Activated CD8-positive, alpha-beta memory T cell treated with anti-CD3 and anti-CD28 coated beads for 48 hours (primary cell): ENCODE results near the gene PDC.
"Not testable (repeated sequence)": the region's sequence is repeated elsewhere in the genome, so short reads cannot be mapped to it uniquely, and the experiment has no call there.

Experiments used
- DNase-seq, 3 experiments: peaks; one replicate each; pipeline ENCODE4 v3.0.0-alpha.2; 2020; ENCODE audit warnings: low read depth in 2 of 3, low spot score in 2 of 3

Gene PDC

DNA sequence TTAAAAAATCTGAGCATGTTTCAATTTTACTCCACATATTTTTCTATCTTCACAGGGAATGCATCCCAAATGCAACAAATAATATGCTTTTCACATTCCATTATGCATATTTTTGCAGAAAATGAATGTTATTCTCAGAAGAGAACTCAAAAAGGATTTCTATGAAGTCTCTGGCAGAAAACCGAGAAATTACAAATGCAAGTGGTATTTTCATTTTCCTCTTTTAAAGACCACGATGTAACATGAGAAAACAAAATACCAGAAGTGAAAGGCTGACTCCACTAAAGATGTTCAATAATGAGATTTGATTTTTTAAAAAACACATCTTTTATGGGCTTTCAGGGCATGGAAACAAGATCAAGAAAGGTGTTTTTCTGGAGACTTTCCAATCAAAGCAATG, 5.0 kb upstream of the PDC start:
- DNase-seq = no peak

DNA sequence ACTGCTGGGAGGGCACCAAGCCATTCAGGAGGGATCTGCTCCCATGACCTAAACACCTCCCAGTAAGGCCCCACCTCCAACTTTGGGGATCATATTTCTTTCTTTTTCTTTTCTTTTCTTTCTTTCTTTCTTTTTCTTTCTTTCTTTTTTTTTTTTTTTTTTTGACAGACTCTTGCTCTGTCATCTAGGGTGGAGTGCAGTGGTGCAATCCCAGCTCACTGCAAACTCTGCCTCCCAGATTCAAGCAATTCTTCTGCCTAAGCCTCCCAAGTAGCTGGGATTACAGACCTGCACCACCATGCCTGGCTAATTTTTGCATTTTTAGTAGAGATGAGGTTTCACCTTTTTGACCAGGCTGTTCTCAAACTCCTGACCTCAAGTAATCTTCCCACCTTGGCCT, 4.6 kb upstream of the PDC start:
- DNase-seq = not testable (repeated sequence)

DNA sequence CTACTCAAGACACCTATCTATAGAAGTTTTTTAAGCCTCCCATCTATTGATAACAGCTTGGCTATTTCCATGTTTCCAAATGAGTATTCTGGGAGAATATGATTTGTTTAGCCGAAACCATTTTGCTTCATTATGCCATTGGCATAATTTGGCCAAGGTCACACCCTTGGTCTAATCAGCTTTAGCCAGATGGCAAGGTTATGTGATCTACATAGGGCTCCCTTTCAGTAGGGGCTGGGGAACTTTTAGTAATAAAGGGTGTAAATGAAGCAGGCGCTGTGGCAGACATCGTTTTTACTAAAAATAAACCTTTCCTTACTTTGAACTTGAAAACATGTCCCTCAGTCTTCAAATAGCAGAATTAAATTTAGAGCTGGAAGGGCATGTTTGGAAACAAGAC, 3.0 kb upstream of the PDC start:
- no peak for DNase-seq

DNA sequence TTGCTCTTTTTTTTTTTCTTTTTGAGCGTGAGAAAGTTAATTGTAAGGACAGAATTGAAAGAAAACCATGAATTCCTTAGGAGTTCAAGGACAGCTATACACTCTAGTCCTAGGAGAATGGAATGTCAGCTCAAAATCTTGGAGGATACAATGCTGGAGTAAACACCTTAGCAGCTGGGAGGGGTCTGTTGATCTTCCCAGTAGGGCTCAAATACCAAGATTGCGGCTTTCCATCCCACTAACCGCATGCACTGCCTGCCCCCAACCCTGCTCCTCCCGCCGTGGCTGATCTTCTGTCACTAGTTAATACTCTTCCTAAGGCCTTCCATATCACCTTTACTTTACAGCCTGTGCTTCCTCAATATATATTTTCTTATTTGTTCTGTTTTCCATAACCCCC, 2.6 kb upstream of the PDC start:
- no peak for DNase-seq

DNA sequence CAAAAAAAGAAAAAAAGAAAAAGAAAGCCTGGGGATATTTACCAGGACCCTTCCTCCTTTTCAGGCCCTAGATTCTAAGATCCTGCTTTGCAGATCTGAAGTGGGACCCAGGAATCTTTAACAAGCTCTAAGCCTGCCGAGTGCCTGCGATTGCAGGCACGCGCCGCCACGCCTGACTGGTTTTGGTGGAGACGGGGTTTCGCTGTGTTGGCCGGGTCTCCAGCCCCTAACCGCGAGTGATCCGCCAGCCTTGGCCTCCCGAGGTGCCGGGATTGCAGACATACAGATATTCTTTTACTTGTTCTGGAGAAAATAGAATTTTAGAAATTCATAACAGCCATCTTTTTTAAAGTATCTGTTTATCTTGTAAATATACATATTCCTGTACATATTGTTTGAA, 1.8 kb downstream of the PDC start:
- DNase-seq = not testable (repeated sequence)

DNA sequence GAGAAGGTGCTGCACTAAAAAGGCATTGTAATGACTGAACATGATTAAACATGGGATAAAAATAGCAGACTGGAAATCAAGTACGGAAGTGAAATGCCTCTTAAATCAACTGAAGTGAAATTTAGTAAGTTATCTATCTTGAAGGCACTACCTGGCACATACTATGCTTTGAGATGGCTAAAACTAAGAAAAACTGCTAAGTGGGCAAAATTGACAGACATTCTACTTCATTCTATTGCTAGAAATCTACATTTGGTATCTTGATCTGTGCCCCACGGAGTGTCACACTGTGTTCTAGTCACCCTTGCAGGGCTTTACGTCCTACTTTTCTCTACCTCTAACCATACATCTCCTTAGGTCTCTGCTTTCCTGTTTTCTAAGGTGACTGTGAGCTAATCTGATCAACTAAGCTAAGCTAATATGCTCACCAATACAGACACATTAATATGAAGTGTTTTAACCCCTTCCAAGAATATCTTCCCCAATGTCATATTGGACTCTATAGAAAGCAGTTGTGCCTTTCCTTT, 4.1 kb downstream of the PDC start:
- no peak for DNase-seq

DNA sequence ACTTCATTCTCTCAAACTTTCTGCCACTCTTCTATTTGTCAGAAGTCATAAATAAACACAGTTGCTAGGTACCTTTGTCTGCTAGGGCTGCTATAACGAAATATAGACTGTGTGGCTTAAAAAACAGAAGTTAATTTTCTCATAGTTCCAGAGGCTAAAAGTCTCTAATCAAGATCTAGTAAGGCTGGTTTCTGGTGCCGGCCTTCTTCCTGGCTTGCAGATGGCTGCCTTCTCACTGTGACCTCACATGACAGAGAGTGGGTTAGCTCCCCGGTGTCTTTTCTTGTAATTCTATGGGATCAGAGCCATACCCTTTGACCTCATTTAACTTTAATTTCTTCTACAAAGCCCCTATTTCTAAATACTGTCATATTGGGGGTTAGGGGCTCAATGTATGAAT, 5.9 kb downstream of the PDC start:
- no peak for DNase-seq

DNA sequence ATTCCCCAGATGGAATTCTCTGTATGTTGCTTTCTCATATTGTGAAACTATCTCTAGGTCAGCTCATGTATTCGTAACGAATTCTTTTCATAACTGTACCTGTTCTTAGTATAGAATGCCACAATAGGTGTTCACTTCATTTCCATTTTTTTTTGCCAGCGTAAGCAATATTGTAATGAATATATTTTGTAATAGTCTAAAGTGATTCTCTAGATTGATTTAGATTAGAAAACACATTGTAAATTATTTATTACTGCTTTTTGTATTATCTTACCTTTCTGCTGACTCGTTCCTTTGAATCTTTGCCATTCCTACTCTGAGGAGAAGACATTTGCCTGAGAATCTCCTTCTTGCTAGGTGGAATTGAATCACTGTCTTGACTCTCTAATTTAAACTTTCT, 14.8 kb downstream of the PDC start:
- no peak for DNase-seq

DNA sequence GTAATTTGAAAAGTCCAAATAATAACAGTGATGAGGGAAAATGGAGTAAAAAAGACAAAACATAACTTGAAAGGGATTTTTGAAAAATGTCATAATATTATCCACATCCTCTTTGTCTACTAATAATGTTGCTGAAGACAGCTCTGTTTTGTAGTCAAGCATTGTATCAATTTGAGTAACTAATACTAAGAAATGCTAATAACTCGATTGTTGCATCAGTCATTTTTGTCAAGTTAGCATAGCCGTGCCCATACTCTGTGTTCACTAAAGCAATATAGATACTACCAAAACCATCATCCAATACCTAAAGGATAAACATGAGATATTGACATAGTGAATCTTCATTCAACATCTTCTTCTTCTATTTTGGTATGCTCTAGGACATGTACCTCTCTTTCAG, 17.3 kb downstream of the PDC start:
- no peak for DNase-seq

DNA sequence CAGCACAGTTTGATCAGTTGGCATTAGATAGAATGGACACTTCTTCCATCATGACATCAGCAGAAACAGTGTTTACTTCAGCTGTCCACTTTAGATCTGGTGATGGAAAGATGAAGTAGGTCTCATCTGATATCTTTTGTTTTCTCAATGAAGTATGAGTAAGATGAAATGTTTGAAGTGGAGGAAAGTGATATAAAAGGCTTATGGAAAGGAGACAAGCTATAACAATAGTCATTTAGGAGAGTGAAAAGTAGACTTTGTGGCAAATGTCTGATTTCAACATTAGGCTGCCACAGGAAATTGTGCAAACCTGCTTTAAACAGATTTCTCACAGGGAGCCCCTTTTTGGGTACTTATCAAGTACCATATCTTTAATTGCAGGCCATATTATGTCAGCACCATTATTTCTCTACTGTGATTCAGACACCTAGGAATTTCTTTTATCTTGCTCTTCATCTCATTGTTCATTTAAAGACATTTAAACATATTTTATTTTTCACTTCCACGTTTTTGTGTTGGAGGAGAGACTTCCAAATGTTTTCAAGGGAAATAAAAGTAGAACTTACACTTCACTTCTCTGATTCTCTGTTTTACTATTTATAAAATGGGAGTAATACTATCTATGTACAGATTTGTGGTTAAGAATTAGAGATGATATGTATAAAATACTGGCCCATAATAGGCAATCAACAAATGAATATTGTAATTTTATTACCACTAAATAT, 18.1 kb downstream of the PDC start:
- no peak for DNase-seq

DNA sequence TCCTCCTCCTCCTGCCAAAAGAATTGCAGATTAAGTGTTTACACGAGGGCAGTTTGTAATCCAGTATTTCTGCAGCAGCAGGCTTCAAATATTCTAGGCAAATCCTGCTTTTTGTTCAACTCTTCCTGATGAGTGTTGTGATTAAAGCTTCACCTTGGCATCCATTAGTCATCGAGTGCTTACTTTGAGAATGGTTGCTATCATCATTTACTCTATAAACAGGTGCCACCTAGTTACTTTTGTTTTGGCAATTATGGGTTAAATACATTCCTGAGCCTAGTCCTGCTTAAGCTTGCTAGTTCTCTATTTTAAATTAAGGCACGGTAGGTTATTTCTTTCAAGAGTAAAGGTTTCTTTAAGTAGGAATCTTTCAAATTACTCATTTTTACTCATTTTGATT, 20.3 kb downstream of the PDC start:
- DNase-seq = no peak

DNA sequence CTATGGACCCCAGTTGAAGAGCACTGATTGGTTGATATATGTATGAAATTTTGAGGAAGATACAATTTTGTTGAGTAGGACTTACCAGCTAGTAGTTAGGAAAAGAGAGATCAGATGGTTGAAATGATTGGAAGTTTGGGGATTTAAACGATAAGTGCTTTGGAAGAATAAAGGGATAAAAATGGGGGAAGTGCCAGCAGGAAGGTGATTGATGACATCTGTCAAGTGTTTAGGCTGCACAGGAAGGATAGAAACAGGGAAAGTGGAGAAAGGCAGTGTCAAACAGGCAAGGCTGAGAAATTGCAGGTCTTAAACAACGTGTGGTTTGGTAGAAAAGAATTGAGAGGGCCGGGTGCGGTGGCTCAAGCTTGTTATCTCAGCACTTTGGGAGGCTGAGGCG, 22.3 kb downstream of the PDC start:
- DNase-seq = no peak

DNA sequence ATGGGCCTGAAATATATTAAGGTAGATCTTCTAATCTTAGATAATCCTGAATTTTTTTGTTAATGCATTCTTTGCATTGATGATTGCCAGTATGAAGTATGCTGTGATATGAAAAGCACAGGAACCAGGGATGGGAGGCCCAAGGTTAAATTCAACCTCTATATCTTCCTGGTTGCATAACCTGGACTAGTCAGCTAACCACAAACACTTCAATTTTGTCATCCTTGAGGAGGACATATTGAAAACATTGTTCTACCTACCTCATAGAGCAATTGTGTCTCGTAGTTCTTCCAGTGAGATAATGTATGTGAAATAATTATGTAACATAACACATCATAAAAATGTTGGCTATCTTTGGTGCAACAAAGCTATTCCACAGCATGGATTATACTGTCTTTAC, 25.6 kb downstream of the PDC start:
- no peak for DNase-seq

DNA sequence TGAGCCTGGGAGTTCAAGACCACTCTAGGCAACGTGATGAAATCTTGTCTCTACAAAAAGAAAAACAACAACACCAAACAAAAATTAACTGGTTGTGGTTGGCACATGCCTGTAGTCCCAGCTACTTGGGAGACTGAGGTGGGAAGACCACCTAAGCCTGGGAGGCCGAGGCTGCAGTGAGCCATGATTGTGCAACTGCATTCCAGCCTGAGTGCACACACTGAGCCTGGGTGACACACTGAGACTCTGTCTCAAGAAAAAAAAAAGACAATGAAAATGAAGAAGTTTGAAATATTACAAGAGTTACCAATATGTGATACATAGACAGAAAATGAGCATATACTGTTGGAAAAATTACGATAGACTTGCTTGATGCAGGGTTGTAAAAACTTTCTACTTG, 31.9 kb downstream of the PDC start:
- DNase-seq = no peak

DNA sequence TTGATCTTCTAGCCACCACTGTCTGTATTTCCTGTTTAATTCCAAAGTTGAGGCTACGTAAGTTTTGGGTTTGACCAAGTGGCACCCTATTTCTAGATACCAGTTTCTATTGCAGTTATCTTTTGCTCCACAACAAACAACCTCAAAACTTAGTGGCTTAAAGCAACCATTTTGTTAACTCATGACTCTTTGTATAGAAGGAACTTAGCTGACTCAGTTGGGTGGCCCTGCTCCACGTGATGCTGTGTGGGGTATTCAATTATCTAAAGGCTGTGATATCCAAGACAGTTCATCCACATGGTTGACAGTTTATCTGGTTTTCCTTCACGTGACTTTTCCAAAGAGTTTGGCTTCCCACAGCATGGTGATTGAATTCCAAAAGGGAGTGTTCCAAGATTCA, 34.8 kb downstream of the PDC start:
- DNase-seq = no peak

DNA sequence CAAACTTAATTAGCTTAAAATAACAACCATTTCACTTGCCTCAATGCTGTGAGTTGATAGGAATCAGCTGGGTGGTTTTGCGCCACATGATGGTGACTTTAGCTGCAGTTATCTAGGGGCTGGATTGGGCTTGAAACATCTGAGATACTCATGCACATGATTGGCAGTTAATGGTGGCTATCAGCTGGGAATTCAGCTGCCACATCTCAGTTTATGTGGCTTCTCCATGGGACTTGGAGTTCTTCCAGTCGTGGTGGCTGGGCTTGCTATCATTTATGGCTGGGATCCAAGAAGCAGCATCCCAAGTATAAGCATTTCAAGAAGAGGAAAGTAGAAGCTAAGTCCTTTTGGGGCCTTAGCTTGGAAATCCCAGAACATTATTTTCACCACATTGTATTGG, 36.4 kb downstream of the PDC start:
- no peak for DNase-seq

DNA sequence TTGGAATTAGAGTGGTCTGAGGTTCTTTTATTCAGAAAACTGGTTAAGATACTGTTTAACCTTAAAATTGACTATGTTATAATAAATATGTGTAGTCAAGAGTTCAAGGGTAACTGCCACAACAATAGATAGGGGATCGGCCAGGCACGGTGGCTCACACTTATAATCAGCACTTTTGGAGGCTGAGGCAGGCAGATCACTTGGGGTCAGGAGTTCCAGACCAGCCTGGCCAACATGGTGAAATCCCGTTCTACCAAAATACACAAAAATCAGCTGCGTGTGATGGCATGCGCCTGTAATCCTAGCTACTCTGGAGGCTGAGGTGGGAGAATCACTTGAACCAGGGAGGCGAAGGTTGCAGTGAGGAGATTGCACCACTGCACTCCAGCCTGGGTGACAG, 39.5 kb downstream of the PDC start:
- DNase-seq = no peak

DNA sequence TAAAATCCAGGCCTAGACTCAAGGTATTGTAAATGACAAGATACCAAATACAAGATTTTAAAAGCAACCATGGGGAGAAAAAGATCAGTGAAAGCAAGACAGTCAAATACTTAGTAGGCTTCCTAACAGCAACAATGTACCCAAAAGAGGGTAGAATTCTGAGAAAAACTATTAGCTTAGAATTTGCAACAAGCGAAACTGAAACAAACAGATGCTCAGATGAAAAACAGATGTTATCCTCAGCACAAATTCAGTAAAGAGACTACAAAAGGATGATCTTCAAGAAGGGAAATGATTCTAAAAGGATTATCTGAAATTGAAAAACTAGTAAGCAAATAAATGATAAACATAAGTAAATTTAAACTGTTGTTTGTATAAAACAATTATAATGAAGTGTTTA, 40.0 kb downstream of the PDC start:
- no peak for DNase-seq

DNA sequence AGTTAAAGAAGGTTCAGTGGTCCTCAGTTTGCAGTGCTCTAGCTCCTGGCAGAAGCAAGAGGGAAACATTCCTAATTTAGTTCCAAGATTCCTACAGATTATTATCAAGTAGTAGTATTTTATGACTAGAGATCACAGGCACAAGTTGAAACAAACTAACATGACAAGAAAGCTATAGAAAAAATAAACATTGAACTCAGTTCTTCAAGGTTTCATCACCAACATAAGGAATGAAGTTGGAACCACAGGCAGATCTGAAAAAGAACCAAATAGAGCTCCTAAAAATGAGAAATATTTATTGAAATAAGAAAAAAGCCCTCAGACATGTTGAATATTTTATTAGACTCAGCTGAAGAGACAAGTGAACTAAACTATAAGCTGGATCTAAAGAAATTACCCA, 40.6 kb downstream of the PDC start:
- no peak for DNase-seq

DNA sequence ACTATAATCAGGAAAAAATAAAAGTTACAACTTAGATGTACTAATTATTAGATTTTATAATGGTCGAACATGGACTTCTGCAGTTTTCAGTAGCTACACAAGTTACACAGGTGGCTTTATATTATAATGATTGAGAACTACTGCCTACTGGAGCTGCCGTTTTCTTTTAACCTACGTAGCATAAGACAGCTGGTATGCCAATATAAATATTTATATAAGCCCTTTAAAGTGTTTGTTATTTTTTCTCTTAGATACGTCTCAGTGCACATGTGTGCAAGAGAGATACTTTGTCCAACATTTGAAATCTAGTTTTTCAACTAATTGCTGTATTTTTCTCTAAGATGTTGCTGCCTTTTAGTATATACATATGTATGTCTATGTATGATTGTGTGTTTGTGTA, 42.4 kb downstream of the PDC start:
- no peak for DNase-seq

DNA sequence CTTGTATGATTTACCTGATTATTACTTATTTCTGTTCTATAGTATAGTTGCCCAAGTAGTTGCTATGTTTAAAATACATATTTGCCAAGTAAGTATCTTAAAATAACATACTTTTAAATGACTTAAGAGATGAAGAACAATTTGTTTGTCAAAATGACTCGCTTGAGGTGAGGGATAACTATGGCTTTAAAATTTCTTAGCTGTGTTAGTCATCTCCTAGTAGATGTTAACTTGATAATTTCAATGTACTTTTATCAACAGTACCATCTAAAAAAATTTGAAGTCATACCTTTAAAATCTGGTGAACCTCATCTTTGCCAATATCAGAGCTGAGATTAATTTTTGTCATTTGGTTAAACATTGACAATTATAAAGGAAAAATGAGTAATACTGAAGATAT, 47.6 kb downstream of the PDC start:
- DNase-seq = no peak

DNA sequence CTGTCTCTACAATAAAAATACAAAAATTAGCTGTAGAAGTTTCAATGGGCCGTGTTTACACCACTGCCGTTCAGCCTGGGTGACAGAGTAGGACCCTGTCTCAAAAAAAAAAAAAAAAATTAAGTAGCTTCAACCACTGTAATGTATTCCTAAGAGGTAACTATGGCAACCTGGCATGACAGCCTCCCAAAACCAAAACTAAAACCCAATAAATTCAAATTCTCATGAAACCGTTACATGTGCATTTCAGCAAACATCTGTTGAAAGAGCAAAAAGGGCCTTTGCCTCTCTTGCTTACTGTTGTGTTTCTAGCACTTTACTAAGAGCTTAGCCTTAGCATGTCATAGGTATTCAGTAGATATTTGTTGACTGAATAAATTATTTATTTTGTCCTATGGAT, 51.8 kb downstream of the PDC start:
- no peak for DNase-seq

DNA sequence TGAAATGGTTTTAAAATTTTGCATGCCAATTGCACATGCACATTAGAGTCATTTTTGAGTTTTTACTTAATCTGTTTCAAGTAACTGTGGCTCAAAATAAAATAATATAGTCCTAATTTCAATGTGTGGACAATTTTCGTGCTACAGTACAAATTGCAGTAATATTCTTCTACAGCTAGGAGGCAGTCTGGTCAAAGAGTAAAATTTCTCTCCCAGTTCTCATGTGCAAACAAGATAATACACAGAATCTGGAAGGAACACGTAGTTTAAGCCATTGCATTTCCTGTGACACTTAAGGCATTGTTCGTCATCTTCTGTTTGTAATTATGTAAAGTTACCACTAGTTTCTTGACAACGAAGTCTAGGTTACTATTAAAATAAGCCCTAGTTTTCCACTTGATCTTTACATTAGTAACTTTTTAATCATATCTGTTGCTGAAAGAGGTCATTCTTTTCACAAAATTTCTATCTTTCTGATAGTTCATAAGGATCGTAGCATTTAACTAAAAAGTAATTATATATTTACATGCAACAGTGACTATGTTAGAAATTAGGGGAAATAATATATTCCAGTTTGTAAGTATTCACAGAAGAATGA, 56.4 kb downstream of the PDC start:
- no peak for DNase-seq
